ENCODE data around the gene RARRES2.

RARRES2 gene

GRCh38 chr7:150341263-150342120 is at the start of gene RARRES2:
Gene RARRES2, minus strand, starts transcription at chr7:150341629. Its CDS starts 1,020 bp downstream, at chr7:150340609.
- DNase-seq = no peak

- DNase-seq = no peak
These were observed 48.8 kb upstream of the RARRES2 start for GRCh38 chr7:150390205-150390604.

DNA sequence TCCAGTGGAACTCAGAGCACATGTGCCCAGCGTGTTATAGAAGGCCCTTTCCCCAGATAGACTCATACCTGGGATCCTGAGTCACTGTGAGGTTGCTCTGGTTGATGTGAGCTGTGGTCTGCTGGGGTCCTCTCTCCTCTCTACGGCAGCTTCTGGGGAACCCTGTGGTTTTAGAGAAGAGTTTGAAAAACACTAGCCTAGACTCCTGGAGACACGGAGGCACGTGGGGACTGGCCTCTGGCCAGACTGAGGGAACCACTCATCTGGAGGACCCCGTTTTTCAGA is 48.0 kb upstream of the RARRES2 start:
- DNase-seq = no peak

DNA sequence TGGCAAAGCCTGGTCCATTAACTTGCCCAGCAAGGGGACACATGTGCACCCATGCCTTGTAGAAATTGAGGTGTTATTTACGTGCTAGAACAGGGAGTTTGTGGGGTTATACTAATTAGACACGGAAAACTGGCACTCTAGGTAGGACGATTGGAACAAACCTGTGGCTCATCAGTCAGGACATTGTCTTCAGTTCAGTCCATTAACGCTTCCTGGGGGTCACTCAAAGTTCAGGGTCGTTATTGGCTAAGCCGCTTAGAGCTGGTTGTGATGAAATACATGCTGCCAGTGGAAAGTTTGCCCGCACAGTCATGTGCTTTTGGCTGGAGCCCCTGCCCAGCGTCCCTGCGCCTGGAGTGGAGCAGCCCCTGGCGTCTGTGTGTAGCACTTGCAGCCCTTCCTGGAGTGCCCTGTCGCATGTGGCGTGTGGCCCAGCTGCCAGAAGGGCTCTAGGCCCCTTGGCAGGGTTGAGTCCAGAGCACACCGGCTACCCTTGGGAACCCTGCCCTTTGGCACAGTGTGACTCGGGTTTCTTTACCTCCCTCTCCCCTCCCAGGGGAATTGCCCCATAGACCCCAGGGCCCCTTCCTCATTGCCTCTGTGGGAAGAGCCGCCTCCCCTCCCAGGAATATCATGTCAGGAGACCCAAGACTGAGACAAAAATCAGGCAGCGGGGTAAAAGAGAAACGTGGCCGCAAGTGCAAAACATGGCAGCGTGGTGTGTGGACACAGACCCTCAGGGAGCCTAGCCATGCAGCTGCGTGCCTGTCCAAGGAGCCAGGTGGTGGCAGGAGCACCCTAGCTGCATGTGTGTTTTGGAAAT is 47.5 kb upstream of the RARRES2 start:
- DNase-seq = peak; percentile 59

DNA sequence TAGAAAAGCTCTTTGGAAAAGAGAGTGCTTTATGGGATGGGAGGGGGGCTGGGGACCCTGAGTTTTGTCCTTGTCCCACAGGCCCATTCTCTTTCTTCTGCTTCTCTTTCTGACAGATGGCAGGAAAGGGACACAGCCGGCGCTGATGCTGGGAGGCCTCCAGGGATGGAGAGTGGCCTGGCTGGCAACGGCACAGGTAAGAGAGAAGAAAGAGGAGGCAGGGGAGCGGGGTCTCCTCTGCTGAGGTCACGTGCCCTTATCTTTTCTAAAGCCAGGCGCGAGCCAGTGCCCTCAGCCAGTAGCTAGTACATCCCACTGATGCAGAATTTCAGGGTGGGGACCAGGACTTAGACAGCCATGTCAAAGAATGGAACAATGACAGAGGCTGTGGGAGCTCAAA is 46.9 kb upstream of the RARRES2 start:
- DNase-seq = peak; percentile 27

- DNase-seq = peak; percentile 24
These were observed 44.5 kb upstream of the RARRES2 start for GRCh38 chr7:150385884-150386283.

DNA sequence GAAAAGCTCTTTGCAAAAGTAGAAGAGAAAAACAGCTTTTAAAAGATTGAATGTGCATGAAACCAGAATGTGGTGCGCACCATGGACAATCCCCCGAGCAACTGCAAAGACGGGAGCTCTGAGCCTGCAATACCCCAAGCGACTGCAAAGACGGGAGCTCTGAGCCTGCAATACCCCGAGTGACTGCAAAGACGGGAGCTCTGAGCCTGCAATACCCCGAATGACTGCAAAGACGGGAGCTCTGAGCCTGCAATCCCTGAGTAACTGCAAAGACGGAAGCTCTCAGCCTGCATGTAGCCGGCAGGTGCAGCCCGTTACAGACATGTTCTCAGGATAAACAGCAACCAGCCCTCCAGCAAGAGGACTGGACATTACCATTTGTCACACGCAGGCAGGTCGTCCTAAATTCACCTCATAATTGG is 43.9 kb upstream of the RARRES2 start:
- peak; percentile 39 for DNase-seq

- peak; percentile 39 for DNase-seq
These were observed 43.2 kb upstream of the RARRES2 start for GRCh38 chr7:150384406-150385301.

DNA sequence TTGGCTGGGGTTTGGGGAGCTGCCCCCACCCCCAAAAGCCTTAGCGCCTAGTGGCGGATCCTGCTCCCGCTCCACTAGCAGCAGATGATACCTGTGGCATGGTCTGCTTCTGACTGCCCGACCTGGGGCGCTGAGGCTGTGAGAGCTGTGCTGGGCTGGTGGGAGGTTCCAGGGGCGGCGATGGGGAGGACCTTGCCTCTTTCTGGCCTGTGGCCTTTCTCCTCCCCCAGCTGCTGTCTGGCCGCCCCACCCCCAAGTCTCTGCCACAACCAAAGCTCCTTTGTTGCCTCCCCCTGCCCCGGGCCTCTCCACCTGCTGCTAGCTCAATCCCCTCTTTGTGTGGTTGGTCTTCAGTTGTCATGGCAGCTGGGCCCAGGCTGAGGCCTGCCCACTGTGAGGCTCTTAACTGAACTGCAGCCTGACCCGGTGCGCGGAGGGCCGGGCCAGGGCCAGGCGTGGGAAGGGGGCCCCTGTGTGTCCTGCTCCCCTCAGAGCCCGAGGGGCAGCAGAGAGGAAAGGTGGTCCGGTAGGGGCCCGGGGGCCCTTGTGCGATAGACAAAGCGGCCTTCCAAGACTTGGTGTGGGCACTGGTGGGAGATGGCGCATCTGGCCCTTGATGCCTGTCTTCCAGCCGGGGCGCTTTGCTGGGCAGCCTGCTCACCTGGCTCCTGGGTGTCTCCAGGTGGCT is 42.4 kb upstream of the RARRES2 start:
- DNase-seq = peak; percentile 58

- DNase-seq = peak; percentile 49
These were observed 41.4 kb upstream of the RARRES2 start for GRCh38 chr7:150382844-150383225.

GRCh38 chr7:150382123-150382843 is 40.9 kb upstream of the RARRES2 start:
- peak; percentile 57 for DNase-seq

DNA sequence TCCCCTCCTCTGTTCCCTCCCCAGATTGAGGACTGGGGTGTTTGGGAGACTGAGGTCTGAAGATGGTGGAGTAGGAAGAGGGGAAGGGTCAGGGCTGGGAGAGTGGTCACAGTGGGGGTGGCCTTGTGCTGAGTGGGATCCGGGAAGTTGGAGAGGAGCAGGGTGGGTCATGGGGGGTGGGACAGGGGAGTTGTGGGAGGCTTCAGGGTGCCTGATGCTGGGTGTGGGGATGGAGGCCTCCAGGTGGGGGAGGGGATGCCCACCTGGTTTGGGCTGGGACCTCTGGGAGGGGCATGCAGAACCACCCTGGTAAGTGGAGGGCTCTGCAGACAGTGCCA is 40.3 kb upstream of the RARRES2 start:
- peak; percentile 49 for DNase-seq

GRCh38 chr7:150381096-150381495 is 39.7 kb upstream of the RARRES2 start:
- peak; percentile 50 for DNase-seq

DNA sequence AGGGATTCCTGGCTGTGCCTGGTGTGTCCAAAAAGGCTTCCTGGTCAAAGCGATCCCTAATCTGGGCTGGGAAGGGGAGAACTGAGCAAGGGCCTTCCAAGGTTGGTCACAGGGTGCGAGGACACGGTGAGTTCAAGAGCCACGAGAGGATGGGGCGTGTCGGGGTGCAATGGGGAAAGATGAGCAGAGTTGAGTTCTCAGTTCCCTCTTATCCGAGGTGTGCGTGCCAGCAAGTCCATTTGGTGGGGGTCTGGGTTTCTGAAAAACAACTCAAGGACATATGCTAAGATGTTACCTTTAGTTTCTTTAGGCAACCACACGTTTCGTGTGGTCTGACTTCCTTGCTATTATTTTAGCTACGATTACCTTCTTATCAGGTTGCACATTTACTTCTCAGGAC is 39.0 kb upstream of the RARRES2 start:
- DNase-seq = peak; percentile 57

DNA sequence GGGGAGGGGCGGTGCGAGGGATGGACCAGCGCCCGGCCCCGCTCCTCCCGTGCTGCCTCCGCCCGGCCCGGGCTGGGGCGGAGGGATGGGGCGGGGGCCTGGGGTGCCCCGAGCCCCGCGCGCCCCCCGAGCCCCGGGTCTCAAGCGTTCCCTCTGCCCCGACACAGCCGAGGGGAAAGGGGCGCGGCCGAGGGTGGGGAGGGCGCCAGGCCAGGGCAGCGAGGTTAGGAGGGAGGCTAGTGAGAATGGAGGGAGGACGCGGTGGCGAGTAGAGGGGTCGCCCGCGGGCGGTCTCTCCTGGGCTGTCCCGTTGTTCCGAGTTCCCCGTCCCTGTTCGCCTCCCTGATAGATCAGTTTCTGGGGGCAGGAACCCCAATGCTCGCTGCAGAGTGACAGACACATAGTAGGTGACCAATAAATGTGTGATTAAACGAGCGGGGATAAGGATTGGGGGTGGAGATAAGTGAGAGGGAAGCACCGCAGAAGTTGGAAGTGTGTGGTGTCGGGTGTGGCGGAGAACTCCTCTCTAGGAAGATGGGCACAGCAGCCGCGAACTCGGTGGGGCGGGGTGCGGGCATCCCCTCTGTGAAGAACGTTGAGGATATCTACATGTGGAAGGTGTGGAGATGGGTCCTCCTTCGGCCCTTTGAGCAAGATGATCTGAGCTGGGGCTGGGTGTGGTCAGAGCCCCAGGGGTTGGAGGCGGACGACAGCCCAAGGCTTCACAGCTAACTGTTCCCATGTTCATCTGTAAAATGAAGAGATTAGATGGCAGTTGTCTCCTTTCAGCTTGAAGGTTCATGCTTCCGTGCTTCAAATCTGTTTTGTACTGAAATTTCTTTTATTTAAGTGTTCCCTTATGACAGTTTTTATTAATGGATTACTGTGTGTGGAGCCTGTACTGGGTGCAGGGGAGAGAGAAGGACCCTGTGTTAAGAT is 38.3 kb upstream of the RARRES2 start:
- DNase-seq = peak; percentile 68

GRCh38 chr7:150378853-150379440 is 37.5 kb upstream of the RARRES2 start, which contains the start of gene ZNF775:
Gene ZNF775, plus strand, starts transcription at chr7:150379330. Its CDS starts 9,141 bp downstream, at chr7:150388471.
- DNase-seq = peak; percentile 98

- peak; percentile 77 for DNase-seq
These were observed 36.9 kb upstream of the RARRES2 start for GRCh38 chr7:150378115-150378852.

- no peak for DNase-seq
These were observed 36.2 kb upstream of the RARRES2 start for GRCh38 chr7:150377635-150378034.

DNA sequence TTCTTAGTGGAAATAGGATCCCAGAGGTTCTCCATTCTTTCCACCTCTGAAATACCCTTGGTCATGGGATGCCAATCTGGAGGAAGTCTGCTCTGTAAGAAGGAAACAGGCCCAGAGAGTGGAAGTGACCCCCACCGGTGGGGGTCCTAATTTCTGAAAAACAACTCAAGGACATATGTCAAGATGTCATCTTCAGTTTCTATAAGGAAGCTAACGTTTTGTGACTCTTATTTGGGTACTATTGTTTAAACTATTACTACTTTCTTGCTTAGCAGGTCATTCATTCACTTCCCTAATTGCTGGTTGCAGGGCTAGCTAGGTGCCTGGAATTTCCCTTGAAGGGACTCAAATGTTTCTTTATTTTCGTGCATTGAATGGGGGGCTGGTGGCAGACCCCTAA is 35.8 kb upstream of the RARRES2 start:
- DNase-seq = no peak
